Liver (tissue), 9 donors: ENCODE results near the gene FOXF2. TPM values are rescaled to one million over a fixed set of nuclear protein-coding genes. Genes with fewer than 3 reads are reported as not detected.

Source experiments
- DNase-seq: peaks from one replicate; pipeline ENCODE4 v3.0.0-alpha.2; 2017; ENCODE audit warnings: low spot score
- H3K27ac ChIP-seq, 2 donors: one replicate each; pipeline ENCODE4 v1.7.0; 2013; ENCODE audit warnings: inconsistent platforms in 2 of 2, low read length in 2 of 2, control low read depth in 1 of 2, low read depth in 1 of 2, mild to moderate bottlenecking in 1 of 2
- H3K27me3 ChIP-seq, 4 donors: one replicate each; pipeline versions ENCODE4 v1.6.1 to v1.7.0; 2013; ENCODE audit warnings: low read length in 3 of 4, inconsistent platforms in 1 of 4, mild to moderate bottlenecking in 1 of 4, moderate library complexity in 1 of 4; ENCODE audit not compliant: control insufficient read depth in 4 of 4, insufficient read depth in 4 of 4
- H3K36me3 ChIP-seq, 4 donors: one replicate each; pipeline versions ENCODE4 v1.6.1 to v1.7.0; 2013; ENCODE audit warnings: low read length in 3 of 4, mild to moderate bottlenecking in 3 of 4, low read depth in 1 of 4, moderate library complexity in 1 of 4; ENCODE audit not compliant: control insufficient read depth in 4 of 4, insufficient read depth in 3 of 4
- H3K4me1 ChIP-seq, 4 donors: one replicate each; pipeline versions ENCODE4 v1.6.1 to v1.7.0; 2013; ENCODE audit warnings: low read length in 3 of 4, mild to moderate bottlenecking in 3 of 4, moderate library complexity in 1 of 4; ENCODE audit not compliant: control insufficient read depth in 4 of 4, insufficient read depth in 4 of 4
- H3K4me3 ChIP-seq, 3 donors: one replicate each; pipeline versions ENCODE4 v1.6.1 to v1.7.0; 2013; ENCODE audit warnings: low read length in 3 of 3, control low read depth in 1 of 3, low read depth in 1 of 3, mild to moderate bottlenecking in 1 of 3
- H3K9ac ChIP-seq, 2 donors: one replicate each; pipeline ENCODE4 v1.7.0; 2013; ENCODE audit warnings: low read length in 2 of 2, mild to moderate bottlenecking in 2 of 2, moderate library complexity in 2 of 2, control low read depth in 1 of 2, low read depth in 1 of 2
- H3K9me3 ChIP-seq, 4 donors: one replicate each; pipeline versions ENCODE4 v1.6.1 to v1.7.0; 2013; ENCODE audit warnings: low read length in 3 of 4; ENCODE audit not compliant: control insufficient read depth in 4 of 4
- ATF3 ChIP-seq: IDR thresholded peaks from 2 replicates; pipeline ENCODE4 v1.6.1; 2016; ENCODE audit warnings: antibody characterized with exemption
- CTCF ChIP-seq: fragments of 150-350 bp; IDR thresholded peaks from 2 replicates; pipeline ENCODE4 v1.5.1; 2017; ENCODE audit warnings: improper control_type of control experiment, low read depth, low read length; ENCODE audit not compliant: missing input control
- EGR1 ChIP-seq, 2 donors: IDR thresholded peaks; 2 replicates each; pipeline ENCODE4 v1.6.1; 2016 to 2018; ENCODE audit warnings: antibody characterized with exemption in 2 of 2, low read depth in 2 of 2
- FOXA1 ChIP-seq: IDR thresholded peaks from 2 replicates; pipeline ENCODE4 v1.6.1; 2016; ENCODE audit warnings: antibody characterized with exemption
- FOXA2 ChIP-seq: IDR thresholded peaks from 2 replicates; pipeline ENCODE4 v1.6.1; 2016; ENCODE audit warnings: antibody characterized with exemption
- GABPA ChIP-seq, 2 donors: IDR thresholded peaks in 1 of 2; conservative IDR thresholded peaks in 1 of 2; 2 replicates each; pipeline ENCODE4 v1.6.1; 2016; ENCODE audit warnings: antibody characterized with exemption in 2 of 2, mild to moderate bottlenecking in 1 of 2, moderate library complexity in 1 of 2
- HNF4A ChIP-seq, 2 donors: conservative IDR thresholded peaks; 2 replicates each; pipeline ENCODE4 v1.6.1; 2016; ENCODE audit warnings: antibody characterized with exemption in 2 of 2, mild to moderate bottlenecking in 2 of 2
- HNF4G ChIP-seq: IDR thresholded peaks from 2 replicates; pipeline ENCODE4 v1.6.1; 2016; ENCODE audit warnings: antibody characterized with exemption
- JUND ChIP-seq, 2 donors: IDR thresholded peaks; 2 replicates each; pipeline ENCODE4 v1.6.1; 2016; ENCODE audit warnings: antibody characterized with exemption in 2 of 2
- MAX ChIP-seq: IDR thresholded peaks from 2 replicates; pipeline ENCODE4 v1.6.1; 2016; ENCODE audit warnings: antibody characterized with exemption
- NR2F2 ChIP-seq: IDR thresholded peaks from 2 replicates; pipeline ENCODE4 v1.6.1; 2016; ENCODE audit warnings: antibody characterized with exemption
- RAD21 ChIP-seq, 2 donors: IDR thresholded peaks; 2 replicates each; pipeline ENCODE4 v1.6.1; 2016; ENCODE audit warnings: antibody characterized with exemption in 2 of 2, mild to moderate bottlenecking in 2 of 2
- REST ChIP-seq: IDR thresholded peaks from 2 replicates; pipeline ENCODE4 v1.6.1; 2016; ENCODE audit warnings: antibody characterized with exemption, mild to moderate bottlenecking
- RXRA ChIP-seq, 2 donors: IDR thresholded peaks; 2 replicates each; pipeline ENCODE4 v1.6.1; 2017 to 2018; ENCODE audit warnings: antibody characterized with exemption in 2 of 2, mild to moderate bottlenecking in 1 of 2
- SP1 ChIP-seq: IDR thresholded peaks from 2 replicates; pipeline ENCODE4 v1.6.1; 2018; ENCODE audit warnings: antibody characterized with exemption, mild to moderate bottlenecking
- TAF1 ChIP-seq: conservative IDR thresholded peaks from 2 replicates; pipeline ENCODE4 v1.6.1; 2016; ENCODE audit warnings: antibody characterized with exemption, mild to moderate bottlenecking
- YY1 ChIP-seq: IDR thresholded peaks from 2 replicates; pipeline ENCODE4 v1.6.1; 2016; ENCODE audit warnings: antibody characterized with exemption, mild to moderate bottlenecking
- ZBTB33 ChIP-seq: IDR thresholded peaks from 2 replicates; pipeline ENCODE4 v1.6.1; 2016; ENCODE audit warnings: antibody characterized with exemption
- WGBS: extraction: QIAGEN DNeasy Blood & Tissue Kit; methylation state at CpG from one replicate; pipeline ENCODE4 v1.1.7; 2013; 5-methylcytosine and 5-hydroxymethylcytosine counted together
- polyA plus RNA-seq, 2 donors: library from polyadenylated mRNA; stranded (reverse) in 1 of 2; unstranded in 1 of 2; fragments of 200-250 nt in 1 of 2; fragments of >200 nt in 1 of 2; fragmentation: Nextera tagmentation in 1 of 2; extraction: Ambion mirVana in 1 of 2; gene quantifications; one replicate each; pipeline versions ENCODE4 v1.2.1 to v1.2.3, GENCODE V29; 2013 to 2015
- total RNA-seq, 2 donors: library from RNA; depleted of rRNA; stranded (reverse); fragments of >200 nt; gene quantifications; one replicate each; pipeline ENCODE4 v1.2.3, GENCODE V29; 2014
- donor health status: healthy.
- donor health status: healthy.
- donor health status: healthy.
- donor health status: healthy.
- donor health status: healthy.

The FOXF2 gene
- total and polyA plus RNA-seq, 4 donors, result 0.05 TPM; not detected in 3

- no peak for DNase-seq
- Histone ChIP-seq H3K36me3 (no peaks in the 10 kb centered on the region), H3K27me3 (peaks cover 2 to 30% (median 26%) of the 10 kb centered on the region in 4 donors), H3K4me3 (no peak overlapping the region), H3K4me1 (peaks cover 12 to 19% (median 13%) of the 10 kb centered on the region in 4 donors), H3K9me3 (no peaks in the 10 kb centered on the region), H3K27ac (no peak overlapping the region), H3K9ac (no peak overlapping the region)
- WGBS, result 30% methylated on average over 4 of the region's 4 CpGs
- TF ChIP-seq REST (no peak), RXRA (IDR thresholded peaks at IDR 0.05) (no peak), SP1 (no peak), ZBTB33 (no peak), HNF4A (conservative IDR thresholded peaks at IDR 0.05) (no peak), CTCF (no peak), GABPA (IDR thresholded peaks at IDR 0.05 in 1 of 2, conservative IDR thresholded peaks at IDR 0.05 in 1 of 2) (no peak), FOXA2 (no peak), HNF4G (no peak), EGR1 (IDR thresholded peaks at IDR 0.05; ENCODE audit: low read depth in 2 of 2) (no peak), YY1 (no peak), FOXA1 (no peak), RAD21 (IDR thresholded peaks at IDR 0.05) (no peak), MAX (no peak), JUND (IDR thresholded peaks at IDR 0.05) (no peak), NR2F2 (no peak), ATF3 (no peak), TAF1 (no peak)
Measured at GRCh38 chr6:1395506-1395905, 6.1 kb downstream of the FOXF2 start.
